GM21717 (cell line): Measurements from ENCODE around the gene RAB1A.

Experiments used
- ATAC-seq: cut with Tn5 transposase; IDR thresholded peaks from one replicate; pipeline ENCODE4 v1.9.1; 2021; ENCODE audit warnings: mild to moderate bottlenecking, moderate library complexity; ENCODE audit not compliant: unreplicated experiment

RAB1A gene

GRCh38 chr2:65062843-65063825 lies 66.8 kb downstream of the RAB1A start:
- ATAC-seq = no peak

- no peak for ATAC-seq
These were observed 68.0 kb downstream of the RAB1A start for GRCh38 chr2:65061910-65062339.

- ATAC-seq = no peak
These were observed 68.6 kb downstream of the RAB1A start for GRCh38 chr2:65061146-65061909.

- no peak for ATAC-seq
These were observed 70.8 kb downstream of the RAB1A start for GRCh38 chr2:65059071-65059470.

- peak; percentile 32 for ATAC-seq
These were observed 72.4 kb downstream of the RAB1A start for GRCh38 chr2:65057391-65058052.

GRCh38 chr2:65057054-65057375 lies 72.9 kb downstream of the RAB1A start:
- no peak for ATAC-seq

- peak; percentile 85 for ATAC-seq
These were observed 73.5 kb downstream of the RAB1A start, which contains the start of gene CEP68 for GRCh38 chr2:65056215-65057053. TSS of gene CEP68 (plus strand) at chr2:65056416. CDS start at chr2:65069445, 13,029 bp downstream.

- ATAC-seq = peak; percentile 26
These were observed 74.3 kb downstream of the RAB1A start for GRCh38 chr2:65055422-65056214.

GRCh38 chr2:65054749-65055421 lies 75.0 kb downstream of the RAB1A start:
- ATAC-seq = no peak

GRCh38 chr2:65053199-65053598 lies 76.7 kb downstream of the RAB1A start:
- peak; percentile 51 for ATAC-seq

- no peak for ATAC-seq
These were observed 79.0 kb downstream of the RAB1A start for GRCh38 chr2:65050931-65051330.

- ATAC-seq = no peak
These were observed 80.8 kb downstream of the RAB1A start for GRCh38 chr2:65049010-65049639.

- no peak for ATAC-seq
These were observed 83.1 kb downstream of the RAB1A start for GRCh38 chr2:65046633-65047407.

GRCh38 chr2:65045651-65046050 lies 84.3 kb downstream of the RAB1A start:
- ATAC-seq = no peak

- ATAC-seq = no peak
These were observed 85.7 kb downstream of the RAB1A start for GRCh38 chr2:65044097-65044735.

- ATAC-seq = no peak
These were observed 86.9 kb downstream of the RAB1A start for GRCh38 chr2:65043001-65043400.
